GM21526 (cell line): ENCODE data around the gene DLX3.

Experiments
- ATAC-seq: cut with Tn5 transposase; IDR thresholded peaks from one replicate; pipeline ENCODE4 v1.9.1; 2021; ENCODE audit warnings: moderate library complexity; ENCODE audit not compliant: unreplicated experiment, low FRiP score

The DLX3 gene

GRCh38 chr17:49992933-49993422 lies 2.0 kb downstream of the DLX3 start:
- no peak for ATAC-seq

GRCh38 chr17:49992191-49992932 lies 2.7 kb downstream of the DLX3 start:
- ATAC-seq = no peak

GRCh38 chr17:49991409-49991808 lies 3.6 kb downstream of the DLX3 start:
- no peak for ATAC-seq

DNA sequence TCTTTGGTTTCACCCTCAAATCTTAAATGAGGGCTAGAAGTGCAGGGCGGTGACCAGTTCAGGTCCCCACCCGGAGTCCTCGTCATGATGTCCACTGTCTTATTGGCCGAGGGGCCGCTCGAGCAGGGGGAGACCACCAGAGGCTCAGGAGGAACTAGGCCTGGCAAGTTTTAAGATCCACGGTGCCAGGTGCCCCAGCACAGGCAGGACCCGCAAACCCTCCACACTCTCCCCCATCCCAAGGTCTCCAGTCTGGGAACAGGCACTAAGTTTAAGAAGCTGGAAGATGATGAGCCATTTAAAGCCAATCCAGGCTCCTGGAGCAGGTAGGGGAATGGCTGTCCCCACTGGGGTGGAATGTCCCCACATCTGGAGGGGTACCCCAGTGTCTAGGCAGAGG lies 4.1 kb downstream of the DLX3 start:
- no peak for ATAC-seq

DNA sequence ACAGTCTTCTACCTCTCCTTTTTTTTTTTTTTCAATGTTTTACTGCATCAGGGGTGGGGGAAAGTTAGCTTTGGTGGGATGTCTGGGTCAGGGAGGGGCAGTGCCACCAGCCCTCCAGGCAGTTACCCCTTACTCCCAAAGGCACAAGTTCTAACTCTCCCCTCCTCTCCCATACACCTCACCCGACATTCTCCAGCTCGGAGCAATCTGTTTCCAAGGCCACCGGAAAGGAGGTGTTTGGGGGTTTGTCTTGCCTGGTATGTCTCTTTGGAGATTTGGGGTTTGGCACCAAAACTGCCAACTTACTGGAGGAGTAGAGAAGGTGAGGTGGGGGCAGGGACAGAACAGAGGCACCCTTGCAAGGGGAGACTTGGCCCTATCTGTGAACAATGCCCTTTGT lies 4.7 kb downstream of the DLX3 start:
- no peak for ATAC-seq

GRCh38 chr17:49989518-49989880 lies 5.5 kb downstream of the DLX3 start:
- no peak for ATAC-seq

GRCh38 chr17:49987681-49988441 lies 7.2 kb downstream of the DLX3 start:
- no peak for ATAC-seq

DNA sequence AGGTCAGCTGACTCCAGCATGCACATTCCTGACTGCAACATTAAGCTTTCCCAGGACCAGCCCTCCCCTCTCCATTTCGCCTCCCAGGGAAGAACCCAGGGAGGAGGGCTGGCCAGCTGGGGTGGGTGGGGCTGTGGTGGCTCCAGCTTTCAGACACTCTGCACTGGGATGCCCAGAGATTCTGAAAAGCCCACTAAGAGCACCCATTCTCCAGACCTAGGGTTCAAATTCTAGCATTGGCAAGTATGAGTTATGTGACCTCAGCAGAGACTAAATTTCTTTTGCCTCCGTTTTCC lies 7.8 kb downstream of the DLX3 start:
- ATAC-seq = no peak

- ATAC-seq = no peak
These were observed 8.4 kb downstream of the DLX3 start for GRCh38 chr17:49986396-49987289.

DNA sequence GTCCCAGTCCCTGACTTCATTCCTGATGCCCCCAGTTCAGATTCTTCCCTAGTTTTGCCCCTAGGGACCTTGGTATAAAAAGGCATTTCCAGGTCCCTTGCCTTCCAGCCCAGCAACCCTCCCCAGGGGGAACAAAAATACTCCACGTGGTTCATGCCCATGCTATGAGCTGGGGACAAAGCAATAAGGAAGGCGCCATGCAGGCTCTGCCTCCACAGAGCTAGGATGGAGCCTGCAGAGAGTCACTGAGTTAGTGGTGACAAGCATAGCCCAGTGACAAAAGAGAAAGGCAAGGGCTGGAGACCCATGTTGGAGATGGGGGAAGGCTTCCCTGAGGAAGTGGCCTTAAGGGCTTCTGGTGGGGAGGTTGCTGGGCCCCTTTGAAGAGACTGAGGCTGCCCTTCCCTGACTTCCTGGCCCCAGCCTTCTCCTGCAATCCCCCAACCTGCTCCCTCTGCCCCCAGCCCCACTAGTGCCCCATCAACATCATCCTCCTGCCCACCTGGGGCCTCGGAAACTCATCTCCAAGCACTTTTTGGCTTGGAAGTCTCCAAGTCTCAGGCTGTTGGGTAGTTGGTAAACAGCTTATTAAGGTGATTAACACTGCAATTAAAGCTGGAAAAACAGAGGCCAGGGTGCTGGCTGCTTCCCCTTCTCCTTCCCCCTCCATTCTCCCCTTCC lies 9.6 kb downstream of the DLX3 start:
- no peak for ATAC-seq

- ATAC-seq = no peak
These were observed 10.2 kb downstream of the DLX3 start for GRCh38 chr17:49984776-49985175.

DNA sequence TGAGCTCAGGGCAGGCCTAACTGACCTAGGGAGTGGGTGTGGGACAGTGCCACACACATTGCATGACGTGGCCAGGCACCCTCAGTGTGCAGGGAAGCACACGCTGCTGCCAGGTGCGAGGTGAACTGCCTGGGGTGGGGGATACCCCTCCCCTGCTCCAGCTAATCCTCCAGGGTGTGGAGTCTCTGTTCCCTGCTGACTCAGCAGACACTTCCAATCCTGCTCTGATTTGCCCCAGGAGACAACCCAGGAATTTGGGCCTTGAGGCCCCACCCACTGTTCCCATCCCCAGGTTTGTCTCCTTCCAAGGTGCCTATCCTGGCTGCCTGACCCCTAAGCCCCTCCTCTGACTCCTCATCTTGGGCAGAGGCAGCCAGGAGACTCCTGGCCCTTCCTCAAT lies 10.7 kb downstream of the DLX3 start:
- ATAC-seq = no peak

- ATAC-seq = no peak
These were observed 14.3 kb downstream of the DLX3 start for GRCh38 chr17:49980703-49981197.

GRCh38 chr17:49979748-49980479 lies 15.1 kb downstream of the DLX3 start:
- ATAC-seq = no peak

DNA sequence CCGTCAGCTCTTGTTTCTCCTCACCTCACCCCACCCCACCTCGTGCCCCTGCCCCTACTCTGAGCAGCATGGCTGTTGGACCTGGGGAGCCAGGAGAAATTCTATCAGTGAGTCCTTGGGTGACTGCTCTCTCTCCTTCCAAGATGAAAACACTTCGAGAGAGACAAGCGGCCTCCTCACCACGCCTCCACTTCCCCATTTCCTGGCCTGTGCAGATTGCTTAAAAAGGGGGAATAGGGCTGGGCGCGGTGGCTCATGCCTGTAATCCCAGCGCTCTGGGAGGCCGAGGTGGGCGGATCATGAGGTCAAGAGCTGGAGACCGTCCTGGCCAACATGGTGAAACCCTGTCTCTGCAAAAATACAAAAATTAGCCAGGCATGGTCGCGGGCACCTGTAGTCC lies 16.5 kb downstream of the DLX3 start:
- ATAC-seq = no peak

- no peak for ATAC-seq
These were observed 17.3 kb downstream of the DLX3 start for GRCh38 chr17:49977463-49978389.

- no peak for ATAC-seq
These were observed 18.2 kb downstream of the DLX3 start for GRCh38 chr17:49976828-49977202.

DNA sequence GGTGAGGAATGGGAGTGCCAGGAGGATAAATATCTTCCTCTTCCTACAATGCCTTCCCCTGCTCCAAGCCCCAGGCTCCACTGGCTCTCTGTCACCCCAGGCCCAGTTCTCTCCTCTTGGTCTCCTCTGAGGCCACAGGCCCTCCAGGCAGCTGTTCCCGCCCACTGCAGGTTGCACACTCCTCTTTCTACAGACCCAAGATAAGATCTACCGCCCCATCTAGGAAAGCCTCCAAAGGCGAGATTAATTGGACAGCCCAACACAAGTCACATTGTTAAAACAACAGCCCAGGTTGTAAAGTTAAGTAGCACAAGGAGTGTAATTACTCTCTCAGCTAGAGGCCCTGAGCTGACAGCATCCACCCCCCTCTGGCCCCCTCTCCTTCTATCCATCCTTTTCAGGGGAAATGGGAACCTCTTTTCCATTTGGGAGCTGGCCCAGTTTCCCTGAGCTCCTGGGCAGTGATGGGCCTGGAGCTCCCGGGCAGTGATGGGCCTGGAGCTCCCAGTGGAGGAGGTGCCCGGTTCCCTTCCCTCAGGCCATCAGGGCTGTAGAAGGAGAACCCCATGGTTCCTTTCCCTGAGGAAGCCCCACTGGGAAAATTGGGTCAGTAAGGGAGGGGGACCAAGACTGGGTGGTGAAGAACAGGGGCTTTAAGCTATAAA lies 18.7 kb downstream of the DLX3 start:
- ATAC-seq = no peak
